Upper lobe of left lung (tissue), 6 donors: ENCODE measurements around the gene EPGN. TPM values are rescaled to one million over a fixed set of nuclear protein-coding genes. Genes with fewer than 3 reads are reported as not detected.

Source experiments
- ATAC-seq, 2 donors: fragments of 200-7000 bp; cut with Tn5 transposase; one replicate each; pipeline ENCODE4 v1.9.1; 2022; ENCODE audit warnings: mild to moderate bottlenecking in 2 of 2, moderate library complexity in 2 of 2; ENCODE audit not compliant: low FRiP score in 2 of 2
- DNase-seq, 2 donors: peaks; one replicate each; pipeline ENCODE4 v3.0.0-alpha.2; 2019 to 2020
- H3K27ac ChIP-seq, 4 donors: fragments of 200-600 bp; sonication (generic); one replicate each; pipeline ENCODE4 v1.5.1; 2016 to 2019
- H3K27me3 ChIP-seq, 4 donors: fragments of 200-600 bp; sonication (generic); one replicate each; pipeline ENCODE4 v1.5.1; 2017 to 2019
- H3K36me3 ChIP-seq, 4 donors: fragments of 200-600 bp; sonication (generic); one replicate each; pipeline ENCODE4 v1.5.1; 2016 to 2019
- H3K4me1 ChIP-seq, 4 donors: fragments of 200-600 bp; sonication (generic); one replicate each; pipeline ENCODE4 v1.5.1; 2018 to 2019
- H3K4me3 ChIP-seq, 4 donors: fragments of 200-600 bp; sonication (generic); one replicate each; pipeline ENCODE4 v1.5.1; 2017 to 2019; ENCODE audit warnings: mild to moderate bottlenecking in 2 of 4, moderate library complexity in 1 of 4
- H3K9me3 ChIP-seq, 4 donors: fragments of 200-600 bp; sonication (generic); one replicate each; pipeline ENCODE4 v1.5.1; 2018 to 2019
- CTCF ChIP-seq, 6 experiments: fragments of 450-650 bp in 4 of 6; fragments of 200-600 bp in 2 of 6; sonication (generic) in 2 of 6; IDR thresholded peaks; one replicate each; pipeline ENCODE4 v1.5.1; 2016 to 2019; ENCODE audit warnings: antibody characterized with exemption in 6 of 6
- EP300 ChIP-seq, 4 donors: sonication (generic); formaldehyde crosslinking; IDR thresholded peaks; one replicate each; pipeline ENCODE4 v1.5.1; 2017; ENCODE audit warnings: antibody characterized with exemption in 4 of 4, control low read depth in 2 of 4
- POLR2A ChIP-seq, 4 donors: fragments of 450-650 bp; IDR thresholded peaks; one replicate each; pipeline ENCODE4 v1.5.1; 2016 to 2017; ENCODE audit warnings: antibody characterized with exemption in 4 of 4, mild to moderate bottlenecking in 2 of 4
- POLR2AphosphoS5 ChIP-seq, 2 donors: sonication (generic); formaldehyde crosslinking; IDR thresholded peaks; one replicate each; pipeline ENCODE4 v1.5.1; 2017; ENCODE audit warnings: antibody characterized with exemption in 2 of 2
- WGBS, 2 donors: methylation state at CpG; one replicate each; pipeline ENCODE4 v1.1.5; 2017 to 2018; 5-methylcytosine and 5-hydroxymethylcytosine counted together
- total RNA-seq, 6 donors: library from RNA; depleted of rRNA in 4 of 6; stranded (reverse); fragments of >200 nt in 4 of 6; gene quantifications; one replicate each; pipeline versions ENCODE4 v1.1.0 to v1.2.1, GENCODE V29; 2016 to 2021
- donor health status: DM: no; HTN: no; CAD: no; lungs with moderate emphysema.
- donor health status: DM: no; HTN: yes; CAD: no; lungs with severe emphysema.

EPGN gene
- total RNA-seq, 6 donors from 2014 or later = 0.34 to 7.1 (median 0.94) TPM; not detected in 2

- no peak for ATAC-seq
- no peak overlapping the region for H3K4me3 ChIP-seq
These were observed 4.1 kb upstream of the EPGN start for GRCh38 chr4:74304095-74304625.

GRCh38 chr4:74305000-74305399, 3.3 kb upstream of the EPGN start:
- 96 to 100% methylated on average over 1 of the region's 1 CpG for WGBS, 2 donors
- no peak for DNase-seq
- Histone ChIP-seq H3K4me3 (no peak overlapping the region), H3K27me3 (no peaks in the 10 kb centered on the region), H3K9me3 (no peaks in the 10 kb centered on the region), H3K27ac (no peak overlapping the region), H3K4me1 (no peaks in the 10 kb centered on the region), H3K36me3 (no peaks in the 10 kb centered on the region)
- no peak for ATAC-seq
- TF ChIP-seq POLR2AphosphoS5 (IDR thresholded peaks at IDR 0.05) (no peak), CTCF (IDR thresholded peaks at IDR 0.05) (no peak), POLR2A (IDR thresholded peaks at IDR 0.05) (no peak), EP300 (IDR thresholded peaks at IDR 0.05) (no peak)

More at GRCh38 chr4:74304095-74304625, 4.1 kb upstream of the EPGN start:
- no peak overlapping the region for H3K27ac ChIP-seq
- H3K9me3 ChIP-seq = no peaks in the 10 kb centered on the region
- DNase-seq = no peak
- 84 to 89% methylated on average over 4 of the region's 4 CpGs for WGBS, 2 donors
- H3K27me3 ChIP-seq = no peaks in the 10 kb centered on the region
- H3K4me1 ChIP-seq = no peaks in the 10 kb centered on the region
- TF ChIP-seq CTCF (IDR thresholded peaks at IDR 0.05) (no peak), POLR2AphosphoS5 (IDR thresholded peaks at IDR 0.05) (no peak), EP300 (IDR thresholded peaks at IDR 0.05) (no peak), POLR2A (IDR thresholded peaks at IDR 0.05) (no peak)
- H3K36me3 ChIP-seq = no peaks in the 10 kb centered on the region

- ATAC-seq = no peak
- Histone ChIP-seq H3K4me3 (no peak overlapping the region), H3K36me3 (no peaks in the 10 kb centered on the region), H3K9me3 (no peaks in the 10 kb centered on the region), H3K27ac (no peak overlapping the region), H3K27me3 (no peaks in the 10 kb centered on the region), H3K4me1 (no peaks in the 10 kb centered on the region)
- no peak for DNase-seq
- WGBS, 2 donors = 50 to 86% methylated on average over 1 of the region's 1 CpG
- no peak for TF ChIP-seq EP300 (IDR thresholded peaks at IDR 0.05)
- TF ChIP-seq CTCF (IDR thresholded peaks at IDR 0.05) = no peak
- TF ChIP-seq POLR2AphosphoS5 (IDR thresholded peaks at IDR 0.05) = no peak
- TF ChIP-seq POLR2A (IDR thresholded peaks at IDR 0.05) = no peak
These were observed 1.1 kb upstream of the EPGN start for GRCh38 chr4:74307170-74307569.

GRCh38 chr4:74309223-74309622, 953 bp downstream of the EPGN start:
- no peak for ATAC-seq
- DNase-seq = no peak
- TF ChIP-seq CTCF (IDR thresholded peaks at IDR 0.05) = no peak
- TF ChIP-seq EP300 (IDR thresholded peaks at IDR 0.05) = no peak
- TF ChIP-seq POLR2A (IDR thresholded peaks at IDR 0.05) = no peak
- no peak for TF ChIP-seq POLR2AphosphoS5 (IDR thresholded peaks at IDR 0.05)

GRCh38 chr4:74311696-74312313, 3.5 kb downstream of the EPGN start:
- Histone ChIP-seq H3K27me3 (no peaks in the 10 kb centered on the region), H3K27ac (no peak overlapping the region), H3K4me1 (no peaks in the 10 kb centered on the region), H3K36me3 (no peaks in the 10 kb centered on the region), H3K4me3 (no peak overlapping the region), H3K9me3 (no peaks in the 10 kb centered on the region)
- TF ChIP-seq EP300 (IDR thresholded peaks at IDR 0.05) = no peak
- TF ChIP-seq POLR2A (IDR thresholded peaks at IDR 0.05) = no peak
- no peak for TF ChIP-seq POLR2AphosphoS5 (IDR thresholded peaks at IDR 0.05)
- TF ChIP-seq CTCF (IDR thresholded peaks at IDR 0.05) = peak in 4 of 6 experiments; percentile 44 to 58 (median 50)
- DNase-seq (no peak), ATAC-seq (peak in 1 of 2 donors; percentile 66)
- 29 to 31% methylated on average over 4 of the region's 4 CpGs for WGBS, 2 donors

More at GRCh38 chr4:74309223-74309622, 953 bp downstream of the EPGN start:
- Histone ChIP-seq H3K36me3 (no peaks in the 10 kb centered on the region), H3K9me3 (no peaks in the 10 kb centered on the region), H3K27ac (no peak overlapping the region), H3K27me3 (no peaks in the 10 kb centered on the region), H3K4me3 (no peak overlapping the region), H3K4me1 (no peaks in the 10 kb centered on the region)
